ENCODE data around the gene RNF13. TPM values are rescaled to one million over a fixed set of nuclear protein-coding genes. Genes with fewer than 3 reads are reported as not detected.

RNF13 gene
- total RNA-seq, 1 donor from 2014 or later = 49.9 TPM

GRCh38 chr3:149933008-149933407 is 120.0 kb downstream of the RNF13 start:
- no peak overlapping the region for H3K4me2 ChIP-seq (ENCODE audit: low read length)
- H3K4me1 Mint-ChIP-seq (ENCODE audit: low read depth, unreplicated experiment) = no peaks in the 10 kb centered on the region
- H3K27ac ChIP-seq (ENCODE audit: low read depth, low read length) = no peak overlapping the region
- peaks cover 4% of the 10 kb centered on the region for H3K9me3 Mint-ChIP-seq (ENCODE audit: unreplicated experiment)
- no peaks in the 10 kb centered on the region for H3K27me3 ChIP-seq (ENCODE audit: insufficient read depth, low read length)
- H3K4me3 ChIP-seq (ENCODE audit: insufficient read depth, low read depth, low read length) = no peak overlapping the region
- H3K4me1 ChIP-seq (ENCODE audit: insufficient read depth, low read length) = no peaks in the 10 kb centered on the region
- no peak overlapping the region for H3K9ac ChIP-seq (ENCODE audit: low read length)
- H3K4me3 Mint-ChIP-seq (ENCODE audit: unreplicated experiment) = no peak overlapping the region
- H3K36me3 Mint-ChIP-seq (ENCODE audit: low read depth, unreplicated experiment) = peaks cover 18% of the 10 kb centered on the region
- H3K79me2 ChIP-seq (ENCODE audit: insufficient read depth, low read length) = peaks cover 3% of the 10 kb centered on the region
- FAIRE-seq = no peak
- peaks cover 5% of the 10 kb centered on the region for H4K20me1 ChIP-seq (ENCODE audit: insufficient read depth, low read length)
- no peak overlapping the region for H3K27ac Mint-ChIP-seq (ENCODE audit: unreplicated experiment)
- H3K36me3 ChIP-seq (ENCODE audit: insufficient read depth, low read length) = no peaks in the 10 kb centered on the region
- TF ChIP-seq EZH2 (IDR thresholded peaks at IDR 0.05; ENCODE audit: insufficient read depth, low read length) (no peak), CTCF (IDR thresholded peaks at IDR 0.05; ENCODE audit: insufficient read depth, low read depth, low read length) (no peak)
- H2AFZ ChIP-seq (ENCODE audit: low read depth, low read length) = no peak overlapping the region
- DNase-seq (ENCODE audit: low read depth) = no peak
- H3K27me3 Mint-ChIP-seq (ENCODE audit: low read depth, unreplicated experiment) = no peaks in the 10 kb centered on the region
- peaks cover 4% of the 10 kb centered on the region for H3K9me3 ChIP-seq (ENCODE audit: insufficient read depth, low read depth, low read length)

- H3K9ac ChIP-seq (ENCODE audit: low read length) = no peak overlapping the region
- FAIRE-seq (no peak), DNase-seq (ENCODE audit: low read depth) (no peak)
- no peak overlapping the region for H3K4me2 ChIP-seq (ENCODE audit: low read length)
- H3K9me3 Mint-ChIP-seq (ENCODE audit: unreplicated experiment) = peaks cover 4% of the 10 kb centered on the region
- TF ChIP-seq EZH2 (IDR thresholded peaks at IDR 0.05; ENCODE audit: insufficient read depth, low read length) (no peak), CTCF (IDR thresholded peaks at IDR 0.05; ENCODE audit: insufficient read depth, low read depth, low read length) (no peak)
- peaks cover 3% of the 10 kb centered on the region for H3K79me2 ChIP-seq (ENCODE audit: insufficient read depth, low read length)
- no peak overlapping the region for H3K4me3 Mint-ChIP-seq (ENCODE audit: unreplicated experiment)
- peaks cover 3% of the 10 kb centered on the region for H3K4me1 Mint-ChIP-seq (ENCODE audit: low read depth, unreplicated experiment)
- H3K27ac Mint-ChIP-seq (ENCODE audit: unreplicated experiment) = no peak overlapping the region
- H3K4me3 ChIP-seq (ENCODE audit: insufficient read depth, low read depth, low read length) = no peak overlapping the region
- no peaks in the 10 kb centered on the region for H3K27me3 ChIP-seq (ENCODE audit: insufficient read depth, low read length)
- H3K36me3 ChIP-seq (ENCODE audit: insufficient read depth, low read length) = no peaks in the 10 kb centered on the region
- H2AFZ ChIP-seq (ENCODE audit: low read depth, low read length) = no peak overlapping the region
- H4K20me1 ChIP-seq (ENCODE audit: insufficient read depth, low read length) = peaks cover 5% of the 10 kb centered on the region
- H3K36me3 Mint-ChIP-seq (ENCODE audit: low read depth, unreplicated experiment) = peaks cover 16% of the 10 kb centered on the region
- peaks cover 1% of the 10 kb centered on the region for H3K4me1 ChIP-seq (ENCODE audit: insufficient read depth, low read length)
- H3K9me3 ChIP-seq (ENCODE audit: insufficient read depth, low read depth, low read length) = peaks cover 4% of the 10 kb centered on the region
- no peak overlapping the region for H3K27ac ChIP-seq (ENCODE audit: low read depth, low read length)
- no peaks in the 10 kb centered on the region for H3K27me3 Mint-ChIP-seq (ENCODE audit: low read depth, unreplicated experiment)
Observed at GRCh38 chr3:149933858-149934257, 120.8 kb downstream of the RNF13 start.

- Histone ChIP-seq H3K36me3 (ENCODE audit: insufficient read depth, low read length) (no peaks in the 10 kb centered on the region), H3K9me3 (ENCODE audit: insufficient read depth, low read depth, low read length) (peaks cover 4% of the 10 kb centered on the region), H2AFZ (ENCODE audit: low read depth, low read length) (no peak overlapping the region), H3K4me3 (ENCODE audit: insufficient read depth, low read depth, low read length) (no peak overlapping the region), H3K4me1 (ENCODE audit: insufficient read depth, low read length) (peaks cover 3% of the 10 kb centered on the region), H4K20me1 (ENCODE audit: insufficient read depth, low read length) (peaks cover 5% of the 10 kb centered on the region), H3K79me2 (ENCODE audit: insufficient read depth, low read length) (peaks cover 3% of the 10 kb centered on the region), H3K4me2 (ENCODE audit: low read length) (no peak overlapping the region), H3K27me3 (ENCODE audit: insufficient read depth, low read length) (no peaks in the 10 kb centered on the region), H3K9ac (ENCODE audit: low read length) (no peak overlapping the region), H3K27ac (ENCODE audit: low read depth, low read length) (no peak overlapping the region)
- Mint-ChIP-seq H3K36me3 (ENCODE audit: low read depth, unreplicated experiment) (peaks cover 13% of the 10 kb centered on the region), H3K4me1 (ENCODE audit: low read depth, unreplicated experiment) (peaks cover 8% of the 10 kb centered on the region), H3K27me3 (ENCODE audit: low read depth, unreplicated experiment) (no peaks in the 10 kb centered on the region), H3K9me3 (ENCODE audit: unreplicated experiment) (peaks cover 4% of the 10 kb centered on the region), H3K27ac (ENCODE audit: unreplicated experiment) (no peak overlapping the region), H3K4me3 (ENCODE audit: unreplicated experiment) (no peak overlapping the region)
- TF ChIP-seq EZH2 (IDR thresholded peaks at IDR 0.05; ENCODE audit: insufficient read depth, low read length) (no peak), CTCF (IDR thresholded peaks at IDR 0.05; ENCODE audit: insufficient read depth, low read depth, low read length) (no peak)
- no peak for FAIRE-seq
- DNase-seq (ENCODE audit: low read depth) = peak; percentile 44
Observed at GRCh38 chr3:149934524-149934923, 121.5 kb downstream of the RNF13 start.
